Kidney capillary endothelial cell (primary cell): ENCODE results near the gene ZNF280A.
"Not testable (repeated sequence)": the region's sequence is repeated elsewhere in the genome, so short reads cannot be mapped to it uniquely, and the experiment has no call there.

Source experiments
- DNase-seq: peaks from one replicate; pipeline ENCODE4 v3.0.0-alpha.2; 2018; ENCODE audit warnings: low spot score

Gene ZNF280A

GRCh38 chr22:22468794-22469469 is 51.1 kb downstream of the ZNF280A start:
- DNase-seq: not testable (repeated sequence)

DNA sequence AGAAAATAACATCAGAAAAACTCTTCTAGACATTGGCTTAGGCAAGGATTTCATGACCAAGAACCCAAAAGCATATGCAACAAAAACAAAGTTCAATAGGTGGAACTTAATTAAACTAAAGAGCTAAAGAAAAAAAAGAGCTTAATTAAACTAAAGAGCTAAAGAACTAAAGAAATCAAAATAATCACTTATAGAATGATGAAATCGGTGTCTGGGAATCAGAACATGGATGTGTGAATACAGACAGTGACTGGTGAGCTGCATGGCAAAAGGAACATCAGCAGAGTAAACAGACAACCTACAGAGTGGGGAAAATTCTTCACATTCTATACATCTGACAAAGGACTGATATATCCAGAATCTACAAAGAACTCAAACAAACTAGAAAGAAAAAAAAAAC is 53.0 kb downstream of the ZNF280A start:
- no peak for DNase-seq

- no peak for DNase-seq
Observed at GRCh38 chr22:22465782-22466181, 54.3 kb downstream of the ZNF280A start.

- no peak for DNase-seq
Observed at GRCh38 chr22:22465094-22465602, 54.9 kb downstream of the ZNF280A start.

GRCh38 chr22:22464541-22465054 is 55.5 kb downstream of the ZNF280A start:
- DNase-seq: no peak

- peak; percentile 55 for DNase-seq
Observed at GRCh38 chr22:22463855-22464540, 56.1 kb downstream of the ZNF280A start.
